Right lobe of liver (tissue), 6 donors: ENCODE measurements around the gene SUPT6H. TPM values are rescaled to one million over a fixed set of nuclear protein-coding genes. Genes with fewer than 3 reads are reported as not detected.

Experiments used
- ATAC-seq, 4 donors: fragments of 200-7000 bp; cut with Tn5 transposase; one replicate each; pipeline ENCODE4 v1.9.1; 2020; ENCODE audit warnings: mild to moderate bottlenecking in 4 of 4, moderate library complexity in 4 of 4
- DNase-seq, 3 donors: peaks; one replicate each; pipeline ENCODE4 v3.0.0-alpha.2; 2020
- H3K27ac ChIP-seq, 3 donors: fragments of 200-600 bp; one replicate each; pipeline ENCODE4 v1.8.0; 2022
- H3K27me3 ChIP-seq, 2 donors: fragments of 200-600 bp; one replicate each; pipeline ENCODE4 v1.8.0; 2022
- H3K36me3 ChIP-seq, 4 donors: fragments of 200-600 bp; sonication (generic) in 1 of 4; one replicate each; pipeline versions ENCODE4 v1.5.1 to v1.8.0; 2017 to 2022; ENCODE audit warnings: control low read depth in 1 of 4
- H3K4me1 ChIP-seq, 4 donors: fragments of 200-600 bp; sonication (generic) in 1 of 4; one replicate each; pipeline versions ENCODE4 v1.5.1 to v1.8.0; 2017 to 2022; ENCODE audit warnings: control low read depth in 1 of 4
- H3K4me3 ChIP-seq, 3 donors: fragments of 200-600 bp; one replicate each; pipeline ENCODE4 v1.8.0; 2022
- H3K9me3 ChIP-seq, 4 donors: fragments of 200-600 bp; sonication (generic) in 1 of 4; one replicate each; pipeline versions ENCODE4 v1.5.1 to v1.8.0; 2017 to 2022; ENCODE audit warnings: control low read depth in 1 of 4
- POLR2A ChIP-seq: fragments of 450-650 bp; IDR thresholded peaks from one replicate; pipeline ENCODE4 v1.6.1; 2017; ENCODE audit warnings: antibody characterized with exemption, mild to moderate bottlenecking
- WGBS: methylation state at CpG from one replicate; pipeline ENCODE4 v1.1.6; 2018; ENCODE audit warnings: low coverage, low lambda C conversion rate; ENCODE audit not compliant: insufficient coverage; ENCODE audit errors: missing lambda C conversion rate; 5-methylcytosine and 5-hydroxymethylcytosine counted together
- intact Hi-C, 2 donors: fragments of 100-400 bp; cut with DNase I; formaldehyde crosslinking; loops; one replicate each; pipeline versions ENCODE4 v1.11.2 to v1.14.1; 2022
- total RNA-seq, 6 experiments: library from RNA; depleted of rRNA in 2 of 6; stranded (reverse); fragments of >200 nt in 2 of 6; fragmentation: NEBNext Ultra II Directional in 3 of 6; extraction: Animal tissue kit (Norgen Biotek cat#: 25700) in 3 of 6; gene quantifications; one replicate each; pipeline versions ENCODE4 v1.1.0 to v1.2.4, GENCODE V29; 2016 to 2023
- TF ChIP-seq, protein P1 (sequence below), 4 donors: fragments of 200-600 bp in 3 of 4; fragments of 450-650 bp in 1 of 4; IDR thresholded peaks; one replicate each; pipeline versions ENCODE4 v1.5.1 to v1.8.0; 2016 to 2022; ENCODE audit warnings: antibody characterized with exemption in 4 of 4, mild to moderate bottlenecking in 2 of 4
- donor health status: DM: no; HTN: yes; CAD: no.
- donor health status: DM: no; HTN: no; CAD: no.
- donor health status: DM: no; HTN: no; CAD: no.
- donor health status: DM: no; HTN: yes; CAD: no.
- donor health status: DM: no; HTN: yes; CAD: no.

SUPT6H gene
- total RNA-seq, 6 experiments from 2014 or later: 28.8 to 38.0 (median 34.0) TPM

- DNase-seq: no peak
- WGBS: 71% methylated on average over 7 of the region's 7 CpGs
- TF ChIP-seq, protein P1, sequence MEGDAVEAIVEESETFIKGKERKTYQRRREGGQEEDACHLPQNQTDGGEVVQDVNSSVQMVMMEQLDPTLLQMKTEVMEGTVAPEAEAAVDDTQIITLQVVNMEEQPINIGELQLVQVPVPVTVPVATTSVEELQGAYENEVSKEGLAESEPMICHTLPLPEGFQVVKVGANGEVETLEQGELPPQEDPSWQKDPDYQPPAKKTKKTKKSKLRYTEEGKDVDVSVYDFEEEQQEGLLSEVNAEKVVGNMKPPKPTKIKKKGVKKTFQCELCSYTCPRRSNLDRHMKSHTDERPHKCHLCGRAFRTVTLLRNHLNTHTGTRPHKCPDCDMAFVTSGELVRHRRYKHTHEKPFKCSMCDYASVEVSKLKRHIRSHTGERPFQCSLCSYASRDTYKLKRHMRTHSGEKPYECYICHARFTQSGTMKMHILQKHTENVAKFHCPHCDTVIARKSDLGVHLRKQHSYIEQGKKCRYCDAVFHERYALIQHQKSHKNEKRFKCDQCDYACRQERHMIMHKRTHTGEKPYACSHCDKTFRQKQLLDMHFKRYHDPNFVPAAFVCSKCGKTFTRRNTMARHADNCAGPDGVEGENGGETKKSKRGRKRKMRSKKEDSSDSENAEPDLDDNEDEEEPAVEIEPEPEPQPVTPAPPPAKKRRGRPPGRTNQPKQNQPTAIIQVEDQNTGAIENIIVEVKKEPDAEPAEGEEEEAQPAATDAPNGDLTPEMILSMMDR (IDR thresholded peaks at IDR 0.05): peak; percentile 13 to 51 (median 36)
- no peak for TF ChIP-seq POLR2A
These were observed 14.0 kb downstream of the SUPT6H start for GRCh38 chr17:28675980-28676379.

DNA sequence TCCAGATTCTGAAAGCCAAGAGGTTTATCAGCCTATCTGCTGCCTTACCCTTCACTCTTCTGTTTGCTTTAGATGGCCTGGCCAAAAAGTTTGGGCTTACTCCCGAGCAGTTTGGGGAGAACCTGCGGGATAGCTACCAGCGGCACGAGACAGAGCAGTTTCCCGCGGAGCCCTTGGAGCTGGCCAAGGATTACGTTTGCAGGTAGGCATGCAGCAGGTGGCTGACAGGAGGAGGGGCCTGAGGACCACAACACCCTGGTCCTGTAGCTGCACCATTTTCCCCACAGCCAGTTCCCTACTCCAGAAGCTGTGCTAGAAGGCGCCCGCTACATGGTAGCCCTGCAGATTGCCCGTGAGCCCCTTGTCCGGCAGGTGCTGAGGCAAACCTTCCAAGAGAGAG is 20.6 kb downstream of the SUPT6H start:
- Histone ChIP-seq H3K27ac (no peak overlapping the region), H3K36me3 (peaks cover 23 to 95% (median 64%) of the 10 kb centered on the region in 4 donors), H3K4me3 (no peak overlapping the region), H3K9me3 (no peaks in the 10 kb centered on the region), H3K27me3 (no peaks in the 10 kb centered on the region), H3K4me1 (no peaks in the 10 kb centered on the region)
- 93% methylated on average over 5 of the region's 11 CpGs for WGBS
- no peak for TF ChIP-seq POLR2A
- TF ChIP-seq, protein P1 (IDR thresholded peaks at IDR 0.05): no peak
- DNase-seq (no peak), ATAC-seq (no peak)
- intact Hi-C loops: no loop called here

More at GRCh38 chr17:28675980-28676379, 14.0 kb downstream of the SUPT6H start:
- Histone ChIP-seq H3K4me3 (no peak overlapping the region), H3K27me3 (no peaks in the 10 kb centered on the region), H3K27ac (no peak overlapping the region), H3K36me3 (peaks cover 39 to 94% (median 67%) of the 10 kb centered on the region in 4 donors), H3K9me3 (no peaks in the 10 kb centered on the region), H3K4me1 (no peaks in the 10 kb centered on the region)
- peak in 3 of 4 donors; percentile 57 to 77 (median 57) for ATAC-seq
- intact Hi-C loops: no loop called here

DNA sequence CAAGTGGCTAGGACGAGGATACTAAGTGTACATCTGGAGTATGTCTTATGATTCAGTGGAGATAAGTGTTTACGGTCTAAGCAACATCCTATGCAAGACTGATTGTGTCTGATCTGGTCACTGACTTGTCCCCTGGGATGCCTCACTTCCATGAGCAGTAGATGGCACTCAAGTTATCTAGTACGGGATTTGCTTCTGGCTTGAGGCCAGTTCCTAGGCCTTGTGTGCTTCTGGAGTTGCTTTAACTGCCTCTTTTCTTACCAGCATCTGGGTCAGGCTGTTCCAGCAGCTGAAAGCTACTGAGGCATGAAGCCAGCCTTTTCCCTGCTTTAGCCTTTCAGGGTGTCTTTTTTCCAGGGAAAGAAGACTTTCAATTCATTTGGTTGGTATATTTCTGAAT is 23.0 kb downstream of the SUPT6H start:
- Histone ChIP-seq H3K9me3 (no peaks in the 10 kb centered on the region), H3K27ac (no peak overlapping the region), H3K4me1 (no peaks in the 10 kb centered on the region), H3K4me3 (no peak overlapping the region), H3K27me3 (no peaks in the 10 kb centered on the region), H3K36me3 (peaks cover 20 to 100% (median 68%) of the 10 kb centered on the region in 4 donors)
- WGBS: 53% methylated on average over 2 of the region's 3 CpGs
- intact Hi-C loops: no loop called here
- ATAC-seq (peak; percentile 63 to 74 (median 67)), DNase-seq (no peak)
- TF ChIP-seq, protein P1 (IDR thresholded peaks at IDR 0.05): peak in 3 of 4 donors; percentile 19 to 54 (median 39)
- no peak for TF ChIP-seq POLR2A

DNA sequence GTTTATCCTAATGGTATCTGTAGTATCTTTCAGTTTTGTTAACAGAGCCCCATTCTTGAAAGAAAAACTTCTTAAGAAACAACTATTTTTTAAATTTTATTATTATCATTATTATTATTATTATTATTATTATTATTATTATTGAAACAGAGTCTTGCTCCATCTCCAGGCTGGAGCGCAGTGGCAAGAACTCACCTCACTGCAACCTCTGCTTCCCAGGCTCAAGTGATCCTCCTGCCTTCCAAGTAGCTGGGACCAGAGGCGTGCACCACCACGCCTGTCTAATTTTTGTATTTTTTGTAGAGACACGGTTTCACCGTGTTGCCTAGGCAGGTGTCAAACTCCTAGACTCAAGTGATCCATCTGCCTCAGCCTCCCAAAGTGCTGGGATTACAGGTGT is 23.4 kb downstream of the SUPT6H start:
- ATAC-seq (no peak), DNase-seq (no peak)
- Histone ChIP-seq H3K4me1 (no peaks in the 10 kb centered on the region), H3K4me3 (no peak overlapping the region), H3K27ac (no peak overlapping the region), H3K9me3 (no peaks in the 10 kb centered on the region), H3K36me3 (peaks cover 20 to 100% (median 68%) of the 10 kb centered on the region in 4 donors), H3K27me3 (no peaks in the 10 kb centered on the region)
- 82% methylated on average over 5 of the region's 5 CpGs for WGBS
- intact Hi-C loops: no loop called here
- TF ChIP-seq POLR2A: no peak
- TF ChIP-seq, protein P1 (IDR thresholded peaks at IDR 0.05): no peak

GRCh38 chr17:28686296-28686695 is 24.3 kb downstream of the SUPT6H start:
- Histone ChIP-seq H3K9me3 (no peaks in the 10 kb centered on the region), H3K27ac (no peak overlapping the region), H3K27me3 (no peaks in the 10 kb centered on the region), H3K36me3 (peaks cover 19 to 100% (median 69%) of the 10 kb centered on the region in 4 donors), H3K4me3 (no peak overlapping the region), H3K4me1 (no peaks in the 10 kb centered on the region)
- ATAC-seq (no peak), DNase-seq (no peak)
- TF ChIP-seq, protein P1 (IDR thresholded peaks at IDR 0.05): no peak
- TF ChIP-seq POLR2A: no peak
- WGBS: 85% methylated on average over 1 of the region's 4 CpGs
- intact Hi-C loops: no loop called here
